Measurements from ENCODE around the gene CBS.

The CBS gene

GRCh38 chr21:43034101-43034500 is 41.5 kb downstream of the CBS start:
- no peak overlapping the region for H3K4me3 ChIP-seq (ENCODE audit: low read depth, low read length)
- TF ChIP-seq CTCF (IDR thresholded peaks at IDR 0.05; ENCODE audit: low read depth, low read length), result no peak

GRCh38 chr21:43031121-43031619 is 44.5 kb downstream of the CBS start:
- no peak overlapping the region for H3K4me3 ChIP-seq (ENCODE audit: low read depth, low read length)
- no peak for TF ChIP-seq CTCF (IDR thresholded peaks at IDR 0.05; ENCODE audit: low read depth, low read length)

- H3K4me3 ChIP-seq (ENCODE audit: low read depth, low read length), result no peak overlapping the region
- TF ChIP-seq CTCF (IDR thresholded peaks at IDR 0.05; ENCODE audit: low read depth, low read length), result no peak
These were observed 45.9 kb downstream of the CBS start for GRCh38 chr21:43029785-43030184.

- TF ChIP-seq CTCF (IDR thresholded peaks at IDR 0.05; ENCODE audit: low read depth, low read length), result no peak
These were observed 47.5 kb downstream of the CBS start for GRCh38 chr21:43027846-43028731.

GRCh38 chr21:43025636-43026180 is 49.9 kb downstream of the CBS start:
- TF ChIP-seq CTCF (IDR thresholded peaks at IDR 0.05; ENCODE audit: low read depth, low read length), result no peak
- no peak overlapping the region for H3K4me3 ChIP-seq (ENCODE audit: low read depth, low read length)

More at GRCh38 chr21:43027846-43028731, 47.5 kb downstream of the CBS start:
- H3K4me3 ChIP-seq (ENCODE audit: low read depth, low read length), result no peak overlapping the region

GRCh38 chr21:43024439-43025136 is 51.0 kb downstream of the CBS start:
- H3K4me3 ChIP-seq (ENCODE audit: low read depth, low read length), result no peak overlapping the region
- no peak for TF ChIP-seq CTCF (IDR thresholded peaks at IDR 0.05; ENCODE audit: low read depth, low read length)

All from WI38 (cell line).